G401.6 (cell line): ENCODE data around the gene HOXC11.
A peak's percentile ranks its signal among the peaks of the same experiment; 100 is the strongest.

Experiments
- FAIRE-seq: peaks from 2 replicates; lab custom pipeline; 2012; peaks lifted over from hg19 to GRCh38; lab: Jason Lieb, UNC

Gene HOXC11

GRCh38 chr12:53972722-53973235, at the start of gene HOXC11:
TSS of gene HOXC11 (plus strand) at chr12:53973126. CDS start at chr12:53973242, 116 bp downstream.
- no peak for FAIRE-seq

- FAIRE-seq, result no peak
Observed at GRCh38 chr12:53924521-53925405, 48.2 kb upstream of the HOXC11 start.

- FAIRE-seq, result no peak
Observed at GRCh38 chr12:53927220-53928029, 45.5 kb upstream of the HOXC11 start.

- FAIRE-seq, result no peak
Observed at GRCh38 chr12:53928054-53928835, 44.7 kb upstream of the HOXC11 start.

GRCh38 chr12:53929527-53929926, 43.4 kb upstream of the HOXC11 start:
- no peak for FAIRE-seq

GRCh38 chr12:53930591-53931255, 42.2 kb upstream of the HOXC11 start:
- FAIRE-seq, result no peak

GRCh38 chr12:53931844-53932581, 40.9 kb upstream of the HOXC11 start:
- FAIRE-seq, result no peak

GRCh38 chr12:53932915-53933314, 40.0 kb upstream of the HOXC11 start:
- FAIRE-seq, result no peak

- FAIRE-seq, result peak; percentile 49
Observed at GRCh38 chr12:53935383-53936341, 37.3 kb upstream of the HOXC11 start.

GRCh38 chr12:53937099-53937498, 35.8 kb upstream of the HOXC11 start:
- no peak for FAIRE-seq

GRCh38 chr12:53937596-53938325, 35.2 kb upstream of the HOXC11 start:
- no peak for FAIRE-seq

- FAIRE-seq, result peak; percentile 99
Observed at GRCh38 chr12:53938326-53939140, 34.4 kb upstream of the HOXC11 start, which contains the start of gene HOXC13. TSS of gene HOXC13 (plus strand) at chr12:53938831. CDS start at chr12:53938907, 76 bp downstream.

- FAIRE-seq, result no peak
Observed at GRCh38 chr12:53939141-53940108, 33.5 kb upstream of the HOXC11 start.

- FAIRE-seq, result no peak
Observed at GRCh38 chr12:53940443-53941014, 32.4 kb upstream of the HOXC11 start.

GRCh38 chr12:53941187-53941586, 31.7 kb upstream of the HOXC11 start:
- no peak for FAIRE-seq

GRCh38 chr12:53941750-53942149, 31.2 kb upstream of the HOXC11 start:
- FAIRE-seq, result no peak
